Middle frontal gyrus (tissue), 1 donor: ENCODE data around the gene CALHM3.
"Not testable (repeated sequence)": the region's sequence is repeated elsewhere in the genome, so short reads cannot be mapped to it uniquely, and the experiment has no call there.

Experiments
- DNase-seq: peaks from one replicate; pipeline ENCODE4 v3.0.0-alpha.2; 2015; ENCODE audit warnings: low spot score; ENCODE audit errors: extremely low spot score

The CALHM3 gene

DNA sequence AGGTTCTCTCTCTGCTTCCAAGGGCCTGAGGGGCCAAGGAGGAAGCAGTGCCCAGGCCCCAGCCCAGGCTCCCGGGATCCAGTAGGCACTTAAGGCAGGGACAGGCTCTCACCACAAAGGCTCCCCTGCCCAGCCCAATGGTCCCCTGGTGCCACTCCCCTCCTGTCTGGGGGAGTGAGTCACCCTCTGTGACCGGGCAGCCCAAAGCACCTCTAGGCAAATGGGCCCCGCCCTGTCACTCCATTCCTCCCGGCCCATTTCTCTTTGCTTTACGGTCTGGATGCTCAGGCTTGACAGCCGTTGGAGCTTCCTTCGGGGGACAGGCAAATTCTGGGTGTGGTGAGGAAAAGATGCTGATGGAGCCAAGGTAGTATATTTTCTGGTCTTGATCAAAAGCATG, at the start of gene CALHM3:
TSS of gene CALHM3 (minus strand) at position 106 of the 400 bp plus-strand sequence. CDS start 208 bp downstream, outside the sequence.
- DNase-seq: no peak

- no peak for DNase-seq
Observed at GRCh38 chr10:103528549-103528948, 49.5 kb upstream of the CALHM3 start.

DNA sequence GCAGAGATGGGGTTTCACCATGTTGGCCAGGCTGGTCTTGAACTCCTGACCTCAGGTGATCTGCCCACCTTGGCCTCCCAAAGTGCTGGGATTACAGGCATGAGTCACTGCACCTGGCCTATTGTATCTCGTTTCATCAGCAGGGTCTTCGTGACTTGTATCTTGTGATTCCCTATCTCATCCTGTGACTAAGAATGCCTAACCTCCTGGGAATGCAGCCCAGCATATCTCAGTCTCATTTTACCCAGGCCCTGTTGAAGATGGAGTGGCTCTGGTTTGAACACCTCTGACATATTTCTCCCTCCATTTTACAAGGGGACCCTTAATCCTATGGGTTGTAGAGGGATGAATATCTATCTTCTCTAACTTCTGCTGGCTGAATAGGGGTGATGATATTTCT, 48.4 kb upstream of the CALHM3 start:
- not testable (repeated sequence) for DNase-seq

DNA sequence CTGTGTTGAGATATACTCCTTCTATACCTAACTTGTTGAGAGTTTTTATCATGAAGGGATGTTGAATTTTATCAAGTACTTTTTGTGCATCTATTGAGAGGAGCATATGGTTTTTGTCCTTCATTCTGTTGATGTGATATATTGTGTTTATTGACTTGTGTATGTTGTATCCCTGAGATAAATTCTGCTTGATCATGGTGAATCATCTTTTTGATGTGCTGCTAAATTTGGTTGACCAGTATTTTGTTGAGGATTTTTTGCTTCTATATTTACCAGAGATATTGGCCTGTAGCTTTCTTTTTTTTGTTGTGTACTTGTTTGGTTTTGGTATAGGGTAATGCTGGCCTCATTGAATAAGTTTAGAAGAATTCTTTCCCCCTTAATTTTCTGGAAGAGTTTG, 46.9 kb upstream of the CALHM3 start:
- no peak for DNase-seq

DNA sequence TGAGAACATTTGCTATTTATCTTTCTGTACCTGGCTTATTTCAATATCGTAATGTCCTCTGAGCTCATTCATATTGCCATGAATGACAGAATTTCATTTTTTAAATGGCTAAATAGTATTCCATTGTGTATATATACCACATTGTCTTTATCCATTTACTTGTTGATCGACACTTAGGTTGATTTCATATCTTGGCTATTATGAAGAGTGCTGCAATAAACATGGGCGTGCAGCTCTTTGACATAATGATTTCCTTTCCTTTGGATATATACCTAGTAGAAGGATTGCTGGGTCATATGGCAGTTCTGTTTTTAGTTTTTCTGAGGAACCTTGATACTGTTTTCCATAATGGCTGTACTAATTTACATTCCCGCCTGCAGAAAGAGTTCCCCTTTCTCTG, 44.6 kb upstream of the CALHM3 start:
- no peak for DNase-seq

- DNase-seq: not testable (repeated sequence)
Observed at GRCh38 chr10:103522006-103522405, 43.0 kb upstream of the CALHM3 start.

DNA sequence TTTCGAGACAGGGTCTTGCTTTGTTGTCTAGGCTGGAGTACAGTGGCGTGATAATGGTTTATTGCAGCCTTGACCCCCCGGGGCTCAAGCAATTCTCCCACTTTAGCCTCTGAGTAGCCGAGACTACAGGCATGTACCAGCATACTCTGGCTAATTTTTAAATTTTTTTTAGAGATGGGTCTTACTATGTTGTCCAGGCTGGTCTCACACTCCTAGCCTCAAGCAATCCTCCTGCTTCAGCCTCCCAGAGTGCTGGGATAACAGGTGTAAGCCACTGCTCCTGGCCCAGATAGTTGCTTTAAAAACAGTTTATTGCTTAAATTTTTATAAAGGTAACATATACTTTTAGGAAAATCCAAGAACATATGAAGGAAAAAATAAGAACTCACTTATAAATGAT, 40.8 kb upstream of the CALHM3 start:
- no peak for DNase-seq

GRCh38 chr10:103517234-103518085, 38.4 kb upstream of the CALHM3 start:
- DNase-seq: no peak

DNA sequence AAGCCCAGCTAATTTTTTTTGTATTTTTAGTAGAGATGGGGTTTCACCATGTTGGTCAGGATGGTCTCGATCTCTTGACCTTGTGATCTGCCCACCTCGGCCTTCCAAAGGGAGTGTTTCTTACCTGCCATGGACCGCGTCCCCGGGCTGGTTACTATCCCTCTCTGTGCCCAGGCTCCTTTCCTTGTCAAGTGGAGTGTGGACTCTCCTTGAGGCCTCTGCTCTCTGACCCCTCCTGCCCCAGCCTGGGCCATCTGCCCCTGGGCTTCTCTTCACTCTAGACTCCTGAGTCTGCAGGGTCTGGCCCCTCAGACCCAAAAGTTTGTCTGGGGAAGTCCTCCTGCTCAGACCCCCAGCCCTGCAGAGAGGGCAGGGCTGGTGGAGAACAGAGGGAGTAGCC, 35.2 kb upstream of the CALHM3 start:
- DNase-seq: no peak

GRCh38 chr10:103513380-103514060, 34.5 kb upstream of the CALHM3 start:
- DNase-seq: no peak

DNA sequence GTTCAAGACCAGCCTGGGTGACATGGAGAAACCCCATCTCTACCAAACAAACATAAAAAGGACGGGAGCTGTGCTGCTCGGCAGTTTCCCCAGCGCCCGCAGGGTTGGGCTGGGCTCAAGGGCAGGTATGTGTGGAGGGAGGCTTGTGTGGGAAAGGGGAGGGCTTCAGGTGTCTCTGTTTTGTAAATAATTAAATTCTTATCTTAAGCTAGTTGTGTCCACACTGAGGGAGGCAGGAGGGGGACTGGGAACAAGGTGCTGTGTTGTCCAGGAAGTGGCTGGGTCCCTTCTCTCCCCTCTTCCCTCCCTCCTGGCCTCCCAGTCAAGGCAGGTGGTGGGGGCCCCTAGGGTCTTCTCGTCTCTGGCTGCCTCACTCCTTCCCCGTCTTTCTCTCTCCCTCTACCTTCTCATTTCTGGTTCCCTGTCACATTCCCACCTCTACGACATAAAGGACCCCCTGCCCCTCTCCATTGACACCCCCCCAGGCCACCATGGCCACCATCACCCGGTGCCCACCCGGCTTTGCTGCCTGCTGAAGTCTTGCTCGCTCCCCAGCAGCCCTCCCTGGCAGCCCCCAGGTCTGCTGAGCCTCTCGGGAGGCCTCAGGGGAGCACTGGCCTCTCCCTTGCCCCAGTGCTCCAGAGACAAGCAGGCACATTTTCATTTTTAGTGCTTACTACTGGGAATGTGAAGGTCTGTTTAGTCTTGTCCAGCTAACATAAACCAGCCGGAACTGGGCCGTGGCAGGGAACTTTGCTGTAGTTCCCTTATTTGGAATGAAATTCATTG, 33.7 kb upstream of the CALHM3 start:
- no peak for DNase-seq

- no peak for DNase-seq
Observed at GRCh38 chr10:103512166-103512565, 33.1 kb upstream of the CALHM3 start.

- no peak for DNase-seq
Observed at GRCh38 chr10:103510791-103511752, 32.0 kb upstream of the CALHM3 start.

GRCh38 chr10:103510046-103510685, 31.1 kb upstream of the CALHM3 start:
- DNase-seq: no peak

DNA sequence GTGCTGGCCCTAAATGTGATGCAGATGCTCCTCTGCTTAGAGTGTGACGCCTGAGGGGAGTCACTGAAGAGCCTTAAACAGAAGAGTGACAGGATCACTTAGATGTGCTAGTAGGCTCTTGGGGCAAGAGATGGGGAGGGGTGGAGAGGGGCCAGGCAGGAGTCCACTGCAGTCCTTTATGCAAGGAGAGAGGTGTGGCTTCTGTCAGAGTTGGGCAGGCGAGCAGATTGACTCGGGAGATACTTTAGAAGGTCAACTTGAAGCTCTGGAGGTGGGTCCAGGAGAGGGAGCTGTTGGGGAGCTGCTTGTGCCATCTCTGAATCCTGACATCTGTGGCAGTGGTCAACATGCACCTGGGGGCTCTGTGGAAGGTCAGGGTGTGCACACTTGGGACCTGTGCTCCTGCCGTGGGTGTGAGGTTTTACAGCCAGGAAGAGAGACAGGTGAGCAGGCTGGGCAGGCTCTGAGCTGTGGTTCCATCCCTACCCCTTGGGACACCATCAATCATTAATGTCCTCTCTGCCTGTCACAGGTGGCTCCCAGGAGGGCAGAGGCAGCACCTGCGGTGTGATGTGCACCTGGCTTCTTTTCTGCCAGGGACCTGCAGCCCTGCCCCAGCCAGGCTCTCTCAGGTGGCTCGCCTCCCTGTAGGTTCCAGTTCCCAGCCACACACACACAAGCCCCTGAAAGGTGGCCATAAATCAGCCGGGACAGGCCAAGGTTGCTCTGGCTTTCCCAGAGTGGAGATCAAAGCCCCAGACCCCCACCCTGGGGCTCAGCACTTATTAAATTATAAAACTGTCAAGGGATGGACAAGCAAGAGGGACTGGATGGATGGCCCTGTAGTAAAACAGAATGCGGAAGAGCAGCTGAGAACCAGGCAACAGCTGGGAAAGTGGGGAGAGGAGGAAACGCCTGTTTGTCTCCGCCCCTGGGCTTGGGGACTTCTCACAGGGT, 28.5 kb upstream of the CALHM3 start:
- no peak for DNase-seq

DNA sequence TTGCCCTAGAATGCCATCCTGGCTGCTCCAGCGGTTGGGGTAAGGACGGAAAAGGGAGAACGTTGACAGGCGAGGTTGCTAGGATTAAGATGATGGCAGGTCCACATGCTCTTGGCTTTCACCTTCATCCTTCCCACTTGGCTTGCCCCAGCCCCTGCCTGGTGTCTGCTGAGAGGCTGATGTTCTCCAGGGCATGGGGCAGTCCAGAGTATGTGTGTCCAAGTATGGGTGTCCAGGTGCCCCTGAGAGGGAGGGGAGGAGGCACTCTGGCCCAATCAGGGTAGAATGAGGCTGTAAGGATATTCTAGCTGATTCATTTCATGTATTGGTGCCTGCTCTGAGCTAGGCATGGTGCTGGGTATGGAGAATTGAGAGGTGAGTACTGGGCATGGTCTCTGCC, 27.0 kb upstream of the CALHM3 start:
- no peak for DNase-seq

DNA sequence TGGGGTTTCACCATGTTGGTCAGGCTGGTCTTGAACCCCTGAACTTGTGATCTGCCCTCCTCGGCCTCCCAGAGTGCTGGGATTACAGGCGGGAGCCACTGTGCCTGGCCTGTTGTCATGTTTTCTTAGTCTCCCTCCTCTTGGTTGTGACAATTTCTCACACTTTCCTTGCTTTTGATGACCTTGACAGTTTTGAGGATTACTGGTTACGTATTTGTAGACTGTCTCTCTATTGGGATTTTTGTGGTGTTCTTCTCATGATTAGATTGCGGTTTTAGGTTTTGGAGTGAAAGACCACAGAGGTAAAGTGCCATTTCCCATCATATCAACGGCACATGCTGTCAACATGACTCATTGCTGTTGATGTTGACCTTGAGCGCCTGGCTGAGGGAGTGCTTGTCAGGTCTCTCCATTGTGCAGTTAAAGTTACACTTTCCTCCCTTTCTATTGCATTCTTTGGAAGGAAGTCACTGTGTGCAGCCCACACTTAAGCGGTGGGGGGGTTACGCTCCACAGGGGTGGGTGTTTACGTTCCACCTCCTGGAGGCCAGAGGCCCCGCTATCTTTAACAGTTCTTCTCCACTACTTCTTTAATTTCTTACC, 25.2 kb upstream of the CALHM3 start:
- no peak for DNase-seq

DNA sequence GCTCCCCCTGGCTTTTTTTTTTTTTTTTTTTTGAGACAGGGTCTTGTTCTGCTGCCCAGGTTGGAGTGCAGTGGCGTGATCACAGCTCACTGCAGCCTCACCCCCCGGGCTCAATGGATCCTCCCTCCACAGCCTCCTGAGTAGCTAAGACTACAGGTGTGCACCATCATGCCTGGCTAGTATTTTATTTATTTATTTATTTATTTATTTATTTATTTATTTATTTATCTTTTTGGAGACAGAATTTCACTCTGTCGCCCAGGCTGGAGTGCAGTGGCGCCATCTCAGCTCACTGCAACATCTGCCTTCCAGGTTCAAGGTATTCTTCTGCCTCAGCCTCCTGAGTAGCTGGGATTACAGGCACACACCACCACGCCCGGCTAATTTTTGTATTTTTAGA, 24.7 kb upstream of the CALHM3 start:
- not testable (repeated sequence) for DNase-seq
